PC-3 (cell line): ENCODE data around the gene LRRFIP1. TPM values are rescaled to one million over a fixed set of nuclear protein-coding genes. Genes with fewer than 3 reads are reported as not detected.

Source experiments
- ATAC-seq: fragments of 200-7000 bp; cut with Tn5 transposase; 2 replicates; pipeline ENCODE4 v1.9.1; 2020; ENCODE audit warnings: mild to moderate bottlenecking, moderate library complexity
- BruUV-seq: library from RNA; stranded (reverse); fragments of 400-500 nt; replicated peaks from 2 replicates; lab custom pipeline; 2021; lab: Mats Ljungman, UMichigan
- CTCF ChIA-PET: fragments of 300-600 bp; sonication (Branson Sonifier 250); formaldehyde crosslinking; loops from one replicate; lab custom pipeline; 2022; ENCODE audit warnings: antibody characterized with exemption; lab: Charles Lee
- POLR2A ChIA-PET: fragments of 300-600 bp; sonication (Branson Sonifier 250); formaldehyde crosslinking; loops from one replicate; lab custom pipeline; 2022; ENCODE audit warnings: antibody characterized with exemption; ENCODE audit not compliant: unreplicated experiment; lab: Charles Lee
- DNase-seq: peaks from one replicate; pipeline ENCODE4 v3.0.0-alpha.2; 2015
- H2AFZ ChIP-seq: fragments of 300-600 bp; sonication (generic); 2 replicates; pipeline ENCODE4 v1.6.0; 2016; ENCODE audit warnings: antibody characterized with exemption, low read length
- H3F3A ChIP-seq: fragments of 300-600 bp; sonication (generic); one replicate; pipeline ENCODE4 v1.6.0; 2017; ENCODE audit warnings: antibody characterized with exemption, low read length, control low read depth, mild to moderate bottlenecking; ENCODE audit not compliant: unreplicated experiment
- H3K27ac ChIP-seq: fragments of 300-600 bp; sonication (generic); 2 replicates; pipeline ENCODE4 v1.5.1; 2016; ENCODE audit warnings: mild to moderate bottlenecking, low read length
- H3K27me3 ChIP-seq: fragments of 300-600 bp; sonication (generic); 2 replicates; pipeline ENCODE4 v1.6.1; 2016; ENCODE audit warnings: low read length, mixed read lengths
- H3K36me3 ChIP-seq: fragments of 300-600 bp; sonication (generic); 2 replicates; pipeline ENCODE4 v1.6.1; 2016; ENCODE audit warnings: low read depth, mixed run types, low read length, mixed read lengths
- H3K4me1 ChIP-seq: fragments of 300-600 bp; sonication (generic); 2 replicates; pipeline ENCODE4 v1.5.1; 2016; ENCODE audit warnings: low read length; ENCODE audit not compliant: insufficient read depth
- H3K4me2 ChIP-seq: fragments of 300-600 bp; sonication (generic); 2 replicates; pipeline ENCODE4 v1.6.0; 2016; ENCODE audit warnings: low read length
- H3K4me3 ChIP-seq: fragments of 300-600 bp; sonication (generic); 2 replicates; pipeline ENCODE4 v1.5.1; 2016; ENCODE audit warnings: mild to moderate bottlenecking, low read length, mixed read lengths
- H3K79me2 ChIP-seq: fragments of 300-600 bp; sonication (generic); 2 replicates; pipeline ENCODE4 v1.6.1; 2017; ENCODE audit warnings: low read length, mixed read lengths
- H3K9ac ChIP-seq: fragments of 300-600 bp; sonication (generic); 2 replicates; pipeline ENCODE4 v1.6.0; 2016; ENCODE audit warnings: mild to moderate bottlenecking, low read length
- H3K9me2 ChIP-seq: fragments of 300-600 bp; sonication (generic); replicated peaks from 2 replicates; pipeline ENCODE4 v1.6.1; 2016; ENCODE audit warnings: mixed run types, low read length, mixed read lengths
- H3K9me3 ChIP-seq: fragments of 300-600 bp; sonication (generic); 2 replicates; pipeline ENCODE4 v1.6.1; 2016; ENCODE audit warnings: low read length, mixed read lengths
- H4K20me1 ChIP-seq: fragments of 300-600 bp; sonication (generic); 2 replicates; pipeline ENCODE4 v1.6.1; 2016; ENCODE audit warnings: low read length, mixed read lengths
- EZH2 ChIP-seq: fragments of 300-600 bp; sonication (generic); IDR thresholded peaks from one replicate; pipeline ENCODE4 v1.6.1; 2017; ENCODE audit warnings: antibody characterized with exemption, mild to moderate bottlenecking, low read length; ENCODE audit not compliant: unreplicated experiment
- EZH2phosphoT487 ChIP-seq: fragments of 300-600 bp; sonication (generic); IDR thresholded peaks from 2 replicates; pipeline ENCODE4 v1.6.1; 2018; ENCODE audit warnings: mild to moderate bottlenecking, antibody characterized with exemption, low read length, borderline replicate concordance
- intact Hi-C: fragments of 100-400 bp; cut with micrococcal nuclease; formaldehyde crosslinking; loops from 2 replicates; pipeline ENCODE4 v1.9.0; 2023
- total RNA-seq: library from RNA; depleted of rRNA; stranded (reverse); fragments of >200 nt; gene quantifications from 2 replicates; pipeline ENCODE4 v1.2.3, GENCODE V29; 2014
- TF ChIP-seq, protein P1 (sequence below): fragments of 300-600 bp; sonication (generic); conservative IDR thresholded peaks from 2 replicates; pipeline ENCODE4 v1.5.1; 2017; ENCODE audit warnings: antibody characterized with exemption, low read depth, mild to moderate bottlenecking, low read length

The LRRFIP1 gene
- total RNA-seq, 1 experiment from 2014 or later: 87.8 TPM

DNA sequence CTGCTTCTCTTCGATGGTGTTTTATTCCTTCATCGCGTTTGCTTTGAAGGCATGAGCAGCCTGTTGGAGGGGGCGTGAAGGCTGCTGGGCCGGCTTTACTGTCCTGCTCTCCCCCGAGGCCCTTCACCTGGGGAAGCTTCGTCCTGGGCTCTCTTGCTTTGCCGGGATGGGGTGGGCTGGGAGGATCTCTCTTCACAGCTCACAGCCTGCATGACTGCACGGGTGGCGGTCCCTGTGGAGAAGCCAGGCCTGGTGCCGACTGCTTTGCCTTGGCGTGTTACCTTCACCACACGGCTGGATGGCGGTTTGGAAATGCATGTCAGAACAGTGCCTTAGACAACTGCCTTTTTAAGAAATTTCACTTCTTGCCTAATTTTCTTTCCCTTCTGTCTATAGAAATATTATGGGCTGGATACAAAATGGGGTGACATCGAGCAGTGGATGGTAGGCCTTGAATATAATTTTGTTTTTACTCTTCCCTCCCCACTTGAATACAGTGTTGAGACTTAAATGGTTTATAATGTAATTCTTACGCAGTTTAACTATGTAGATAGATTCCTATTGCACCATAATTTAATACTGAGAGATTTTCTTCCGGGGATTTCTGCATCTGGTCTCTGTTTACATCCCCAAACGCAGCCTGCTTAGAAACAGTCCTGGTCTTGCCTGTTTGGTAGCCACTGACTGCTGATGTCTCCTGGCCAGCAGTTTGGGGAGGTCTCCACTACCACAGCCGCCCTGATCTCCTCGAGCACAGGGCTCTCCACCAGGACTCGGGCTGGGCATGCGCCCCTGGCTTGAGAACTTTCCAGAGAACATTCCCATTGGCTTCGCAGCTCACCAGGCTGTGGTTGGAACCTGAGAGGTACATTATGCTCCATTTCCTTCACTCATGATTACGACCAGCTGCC, 90.2 kb downstream of the LRRFIP1 start:
- TF ChIP-seq EZH2 (no peak), EZH2phosphoT487 (no peak)
- TF ChIP-seq, protein P1, sequence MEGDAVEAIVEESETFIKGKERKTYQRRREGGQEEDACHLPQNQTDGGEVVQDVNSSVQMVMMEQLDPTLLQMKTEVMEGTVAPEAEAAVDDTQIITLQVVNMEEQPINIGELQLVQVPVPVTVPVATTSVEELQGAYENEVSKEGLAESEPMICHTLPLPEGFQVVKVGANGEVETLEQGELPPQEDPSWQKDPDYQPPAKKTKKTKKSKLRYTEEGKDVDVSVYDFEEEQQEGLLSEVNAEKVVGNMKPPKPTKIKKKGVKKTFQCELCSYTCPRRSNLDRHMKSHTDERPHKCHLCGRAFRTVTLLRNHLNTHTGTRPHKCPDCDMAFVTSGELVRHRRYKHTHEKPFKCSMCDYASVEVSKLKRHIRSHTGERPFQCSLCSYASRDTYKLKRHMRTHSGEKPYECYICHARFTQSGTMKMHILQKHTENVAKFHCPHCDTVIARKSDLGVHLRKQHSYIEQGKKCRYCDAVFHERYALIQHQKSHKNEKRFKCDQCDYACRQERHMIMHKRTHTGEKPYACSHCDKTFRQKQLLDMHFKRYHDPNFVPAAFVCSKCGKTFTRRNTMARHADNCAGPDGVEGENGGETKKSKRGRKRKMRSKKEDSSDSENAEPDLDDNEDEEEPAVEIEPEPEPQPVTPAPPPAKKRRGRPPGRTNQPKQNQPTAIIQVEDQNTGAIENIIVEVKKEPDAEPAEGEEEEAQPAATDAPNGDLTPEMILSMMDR: no peak
- no TSS peak for BruUV-seq
- peaks cover 10% of the 10 kb centered on the region; the same call in 1 of the 2 replicates for H4K20me1 ChIP-seq
- DNase-seq: no peak
- CTCF ChIA-PET: no interaction called here
- H3K9ac ChIP-seq: no peak overlapping the region
- intact Hi-C loops: no loop called here
- no peaks in the 10 kb centered on the region for H3F3A ChIP-seq
- H3K9me3 ChIP-seq: no peaks in the 10 kb centered on the region
- ATAC-seq: no peak
- POLR2A ChIA-PET: interaction anchor here (0.6 kb wide), 1 partner anchor 30 kb away, joined by 16 read pairs; no protein-coding TSS in a partner anchor
- H2AFZ ChIP-seq: no peak overlapping the region
- H3K4me2 ChIP-seq: no peak overlapping the region
- no peaks in the 10 kb centered on the region for H3K4me1 ChIP-seq
- H3K27ac ChIP-seq: no peak overlapping the region
- H3K27me3 ChIP-seq: no peaks in the 10 kb centered on the region
- H3K9me2 ChIP-seq: no peaks in the 10 kb centered on the region
- peaks cover 3% of the 10 kb centered on the region; the same call in 1 of the 2 replicates for H3K36me3 ChIP-seq
- H3K4me3 ChIP-seq: no peak overlapping the region
- peaks cover 89% of the 10 kb centered on the region for H3K79me2 ChIP-seq

DNA sequence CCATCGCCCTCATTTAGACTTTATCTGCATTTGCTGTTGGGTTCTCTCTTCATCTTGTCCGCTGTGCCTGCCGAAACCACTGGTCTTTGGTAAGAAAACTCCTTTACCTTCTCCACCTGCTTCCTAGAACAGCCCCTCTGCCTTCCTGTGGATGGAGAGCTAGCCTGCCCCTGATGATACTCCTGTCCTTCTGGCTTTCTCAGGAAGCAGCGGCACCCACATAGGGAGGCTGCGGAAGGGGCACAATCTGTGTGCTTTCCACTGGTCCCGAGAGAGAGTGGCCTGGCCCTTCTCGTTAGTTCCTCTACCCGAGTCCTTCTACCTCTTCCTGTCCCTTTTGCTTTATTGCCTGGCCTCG, 90.9 kb downstream of the LRRFIP1 start:
- Histone ChIP-seq H3K4me3 (no peak overlapping the region), H2AFZ (no peak overlapping the region), H3K4me1 (peaks cover 2% of the 10 kb centered on the region; the same call in 1 of the 2 replicates), H3K27me3 (no peaks in the 10 kb centered on the region), H3K79me2 (peaks cover 87% of the 10 kb centered on the region), H3K4me2 (no peak overlapping the region), H3K9ac (no peak overlapping the region), H3K27ac (no peak overlapping the region), H3F3A (no peaks in the 10 kb centered on the region), H3K36me3 (peaks cover 3% of the 10 kb centered on the region; the same call in 1 of the 2 replicates), H4K20me1 (peaks cover 10% of the 10 kb centered on the region; the same call in 1 of the 2 replicates), H3K9me3 (no peaks in the 10 kb centered on the region), H3K9me2 (no peaks in the 10 kb centered on the region)
- no peak for ATAC-seq
- TF ChIP-seq, protein P1: no peak
- TF ChIP-seq EZH2phosphoT487 (no peak), EZH2 (no peak)
- intact Hi-C loops: no loop called here
- POLR2A ChIA-PET: no interaction called here
- no peak for DNase-seq
- CTCF ChIA-PET: no interaction called here
- BruUV-seq: no TSS peak

DNA sequence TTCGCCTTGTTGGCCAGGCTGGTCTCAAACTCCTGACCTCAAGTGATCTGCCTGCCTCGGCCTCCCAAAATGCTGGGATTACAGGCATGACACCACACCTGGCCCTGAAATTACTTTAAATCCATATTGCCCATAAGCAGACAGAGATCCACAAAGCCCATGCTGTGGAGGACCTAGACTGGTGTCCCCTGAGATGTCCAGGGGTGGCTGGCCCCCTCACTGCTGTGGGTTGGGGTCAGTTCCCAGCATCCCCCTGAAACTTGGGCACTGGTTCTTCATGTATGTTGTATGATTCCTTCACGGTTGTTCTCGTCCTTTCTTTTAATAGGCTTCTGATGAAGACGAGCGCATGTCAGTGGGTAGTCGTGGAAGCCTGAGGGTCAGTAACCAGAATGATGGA, 93.1 kb downstream of the LRRFIP1 start:
- H3F3A ChIP-seq: no peaks in the 10 kb centered on the region
- peaks cover 6% of the 10 kb centered on the region; the same call in 1 of the 2 replicates for H4K20me1 ChIP-seq
- H3K9ac ChIP-seq: no peak overlapping the region
- BruUV-seq: no TSS peak
- no peak overlapping the region for H3K4me3 ChIP-seq
- no peak for DNase-seq
- no peaks in the 10 kb centered on the region for H3K9me3 ChIP-seq
- intact Hi-C loops: no loop called here
- TF ChIP-seq EZH2phosphoT487 (no peak), EZH2 (no peak)
- TF ChIP-seq, protein P1: no peak
- no peak for ATAC-seq
- no peaks in the 10 kb centered on the region for H3K27me3 ChIP-seq
- no peaks in the 10 kb centered on the region for H3K9me2 ChIP-seq
- ChIA-PET CTCF (no interaction called here), POLR2A (no interaction called here)
- peaks cover 3% of the 10 kb centered on the region; the same call in 1 of the 2 replicates for H3K36me3 ChIP-seq
- H3K4me1 ChIP-seq: peaks cover 7% of the 10 kb centered on the region
- H3K27ac ChIP-seq: no peak overlapping the region
- peaks cover 87% of the 10 kb centered on the region for H3K79me2 ChIP-seq
- H2AFZ ChIP-seq: no peak overlapping the region
- no peak overlapping the region for H3K4me2 ChIP-seq
